Suprapubic skin (tissue), 4 donors: Measurements from ENCODE around the gene ACBD6. TPM values are rescaled to one million over a fixed set of nuclear protein-coding genes. Genes with fewer than 3 reads are reported as not detected.

Source experiments
- DNase-seq, 2 donors: peaks; one replicate each; pipeline ENCODE4 v3.0.0-alpha.2; 2019; ENCODE audit warnings: low spot score in 2 of 2
- H3K27ac ChIP-seq: fragments of 200-600 bp; sonication (generic); one replicate; pipeline ENCODE4 v1.5.1; 2019
- H3K27me3 ChIP-seq: fragments of 200-600 bp; sonication (generic); one replicate; pipeline ENCODE4 v1.5.1; 2019
- H3K36me3 ChIP-seq: fragments of 200-600 bp; sonication (generic); one replicate; pipeline ENCODE4 v1.5.1; 2019
- H3K4me1 ChIP-seq: fragments of 200-600 bp; sonication (generic); one replicate; pipeline ENCODE4 v1.5.1; 2019
- H3K4me3 ChIP-seq: fragments of 200-600 bp; sonication (generic); one replicate; pipeline ENCODE4 v1.5.1; 2019; ENCODE audit warnings: mild to moderate bottlenecking
- H3K9me3 ChIP-seq: fragments of 200-600 bp; sonication (generic); one replicate; pipeline ENCODE4 v1.5.1; 2019
- CTCF ChIP-seq, 2 donors: fragments of 200-600 bp in 1 of 2; fragments of 450-650 bp in 1 of 2; sonication (generic) in 1 of 2; IDR thresholded peaks; one replicate each; pipeline ENCODE4 v1.5.1; 2016 to 2019; ENCODE audit warnings: antibody characterized with exemption in 2 of 2, mild to moderate bottlenecking in 1 of 2, moderate library complexity in 1 of 2
- EP300 ChIP-seq: sonication (generic); formaldehyde crosslinking; IDR thresholded peaks from one replicate; pipeline ENCODE4 v1.6.1; 2017; ENCODE audit warnings: antibody characterized with exemption
- POLR2A ChIP-seq, 2 donors: fragments of 450-650 bp; IDR thresholded peaks; one replicate each; pipeline ENCODE4 v1.6.1; 2017; ENCODE audit warnings: antibody characterized with exemption in 2 of 2, mild to moderate bottlenecking in 2 of 2, moderate library complexity in 2 of 2
- POLR2AphosphoS5 ChIP-seq, 3 donors: sonication (generic); formaldehyde crosslinking; IDR thresholded peaks; one replicate each; pipeline ENCODE4 v1.6.1; 2017; ENCODE audit warnings: antibody characterized with exemption in 3 of 3
- WGBS: methylation state at CpG from one replicate; pipeline ENCODE4 v1.1.5; 2018; 5-methylcytosine and 5-hydroxymethylcytosine counted together
- total RNA-seq, 4 donors: library from RNA; depleted of rRNA; stranded (reverse); fragments of >200 nt; gene quantifications; one replicate each; pipeline ENCODE4 v1.1.0, GENCODE V29; 2016

ACBD6 gene
- total RNA-seq, 4 donors from 2014 or later, result 26.5 to 38.5 (median 33.3) TPM

- Histone ChIP-seq H3K4me1 (no peaks in the 10 kb centered on the region), H3K4me3 (no peak overlapping the region), H3K36me3 (peaks cover 7% of the 10 kb centered on the region), H3K9me3 (peaks cover 31% of the 10 kb centered on the region), H3K27me3 (no peaks in the 10 kb centered on the region), H3K27ac (no peak overlapping the region)
- TF ChIP-seq EP300 (no peak), POLR2A (IDR thresholded peaks at IDR 0.05) (no peak), CTCF (IDR thresholded peaks at IDR 0.05) (no peak), POLR2AphosphoS5 (IDR thresholded peaks at IDR 0.05) (no peak)
- no peak for DNase-seq
- 95% methylated on average over 5 of the region's 5 CpGs for WGBS
These were observed 119.9 kb downstream of the ACBD6 start for GRCh38 chr1:180382326-180383115.

DNA sequence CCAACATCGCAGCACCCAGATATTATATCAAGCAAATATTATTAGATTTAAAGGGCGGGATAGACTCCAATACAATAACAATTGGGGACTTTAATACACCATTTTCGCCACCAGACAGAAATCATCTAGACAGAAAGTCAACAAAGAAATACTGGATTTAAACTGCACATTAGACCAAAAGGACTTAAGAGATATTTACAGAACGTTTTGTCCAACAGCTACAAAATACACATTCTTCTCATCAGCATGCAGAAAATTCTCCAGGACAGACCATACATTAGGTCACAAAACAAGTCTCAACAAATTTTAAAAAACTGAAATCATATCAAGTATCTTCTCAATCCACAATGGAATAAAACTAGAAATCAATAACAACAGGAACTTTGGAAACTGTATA is 121.2 kb downstream of the ACBD6 start:
- peaks cover 34% of the 10 kb centered on the region for H3K9me3 ChIP-seq

GRCh38 chr1:180380259-180381183 is 121.9 kb downstream of the ACBD6 start:
- no peaks in the 10 kb centered on the region for H3K27me3 ChIP-seq
- H3K9me3 ChIP-seq, result peaks cover 31% of the 10 kb centered on the region
- WGBS, result 73% methylated on average over 3 of the region's 3 CpGs
- H3K27ac ChIP-seq, result no peak overlapping the region
- no peaks in the 10 kb centered on the region for H3K36me3 ChIP-seq
- DNase-seq, result no peak
- no peaks in the 10 kb centered on the region for H3K4me1 ChIP-seq
- no peak for TF ChIP-seq EP300
- no peak for TF ChIP-seq CTCF (IDR thresholded peaks at IDR 0.05)
- TF ChIP-seq POLR2A (IDR thresholded peaks at IDR 0.05), result no peak
- no peak for TF ChIP-seq POLR2AphosphoS5 (IDR thresholded peaks at IDR 0.05)
- H3K4me3 ChIP-seq, result no peak overlapping the region

More for the DNA sequence above, 121.2 kb downstream of the ACBD6 start:
- TF ChIP-seq CTCF (IDR thresholded peaks at IDR 0.05) (no peak), EP300 (no peak)
- no peak overlapping the region for H3K4me3 ChIP-seq
- H3K27me3 ChIP-seq, result no peaks in the 10 kb centered on the region
- peaks cover 3% of the 10 kb centered on the region for H3K36me3 ChIP-seq
- 91% methylated on average over 4 of the region's 4 CpGs for WGBS
- H3K27ac ChIP-seq, result no peak overlapping the region
- no peaks in the 10 kb centered on the region for H3K4me1 ChIP-seq
- no peak for DNase-seq

- no peaks in the 10 kb centered on the region for H3K4me1 ChIP-seq
- H3K27ac ChIP-seq, result no peak overlapping the region
- 96% methylated on average over 3 of the region's 3 CpGs for WGBS
- no peaks in the 10 kb centered on the region for H3K27me3 ChIP-seq
- H3K9me3 ChIP-seq, result peaks cover 9% of the 10 kb centered on the region
- TF ChIP-seq POLR2AphosphoS5 (IDR thresholded peaks at IDR 0.05), result no peak
- no peak for TF ChIP-seq EP300
- no peak for TF ChIP-seq POLR2A (IDR thresholded peaks at IDR 0.05)
- TF ChIP-seq CTCF (IDR thresholded peaks at IDR 0.05), result no peak
- H3K4me3 ChIP-seq, result no peak overlapping the region
- DNase-seq, result no peak
- no peaks in the 10 kb centered on the region for H3K36me3 ChIP-seq
These were observed 125.6 kb downstream of the ACBD6 start for GRCh38 chr1:180376800-180377199.

- Histone ChIP-seq H3K4me3 (no peak overlapping the region), H3K27ac (no peak overlapping the region), H3K9me3 (peaks cover 9% of the 10 kb centered on the region), H3K27me3 (no peaks in the 10 kb centered on the region), H3K36me3 (no peaks in the 10 kb centered on the region), H3K4me1 (no peaks in the 10 kb centered on the region)
- no peak for DNase-seq
- TF ChIP-seq EP300 (no peak), POLR2AphosphoS5 (IDR thresholded peaks at IDR 0.05) (no peak), CTCF (IDR thresholded peaks at IDR 0.05) (no peak), POLR2A (IDR thresholded peaks at IDR 0.05) (no peak)
- 97% methylated on average over 1 of the region's 1 CpG for WGBS
These were observed 126.1 kb downstream of the ACBD6 start for GRCh38 chr1:180376253-180376652.
